Umbilical cord (tissue), 2 donors: ENCODE data around the gene GALR1. TPM values are rescaled to one million over a fixed set of nuclear protein-coding genes. Genes with fewer than 3 reads are reported as not detected.

ENCODE experiments used
- DNase-seq: peaks from one replicate; pipeline ENCODE4 v3.0.0-alpha.2; 2015; ENCODE audit warnings: low spot score
- total RNA-seq: library from RNA; depleted of rRNA; stranded (reverse); fragments of >200 nt; gene quantifications from one replicate; pipeline ENCODE4 v1.2.3, GENCODE V29; 2014; ENCODE audit warnings: low replicate concordance; ENCODE audit not compliant: insufficient read depth

The GALR1 gene
- total RNA-seq, 1 donor from 2014 or later = 3.6 TPM

DNA sequence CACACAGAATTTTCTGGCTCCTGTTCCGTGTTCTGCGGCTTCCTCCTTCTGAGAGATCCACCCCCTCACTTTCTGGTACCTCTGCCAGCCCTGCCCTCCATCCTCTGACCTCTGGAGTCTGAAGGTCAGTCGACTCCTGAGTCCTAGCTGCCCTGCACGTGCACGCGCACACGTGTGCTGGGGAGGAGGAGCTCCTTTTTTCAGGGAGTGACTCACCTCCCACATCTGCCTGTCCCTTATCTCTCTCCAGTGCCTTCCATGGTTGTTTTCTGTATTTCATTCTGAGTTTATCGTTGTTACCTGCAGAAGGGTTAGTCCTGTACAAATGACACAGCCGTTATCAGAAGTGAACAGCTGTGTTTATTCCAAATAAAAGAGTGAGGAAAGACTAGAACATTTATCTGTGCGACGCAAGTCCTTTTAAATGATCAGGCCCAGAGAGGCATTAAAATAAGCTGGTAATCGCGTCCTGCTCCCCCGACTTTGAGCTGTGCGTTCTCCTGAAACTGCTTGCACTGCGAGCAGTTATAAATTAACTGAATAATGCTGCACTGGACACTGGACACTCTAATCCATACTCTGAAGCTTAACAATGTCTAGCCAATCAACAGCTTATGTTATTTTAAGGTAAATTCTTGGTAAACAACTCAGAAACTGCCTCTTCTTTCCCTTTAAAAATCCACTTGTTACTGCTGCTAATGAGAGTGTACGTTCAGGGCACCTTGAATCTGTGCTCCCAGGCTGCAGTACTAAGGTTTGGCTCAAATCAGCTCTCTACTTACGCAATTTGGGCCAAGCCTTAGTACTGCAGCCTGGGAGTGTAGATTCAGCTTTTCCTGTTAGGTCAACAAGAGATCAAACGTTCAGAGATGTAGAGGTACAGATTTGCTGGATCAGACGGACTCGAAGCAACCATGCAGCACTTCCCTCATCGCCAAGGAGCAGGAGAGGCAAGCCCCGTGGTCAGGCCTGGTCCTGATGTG is 72.5 kb downstream of the GALR1 start:
- DNase-seq = no peak

DNA sequence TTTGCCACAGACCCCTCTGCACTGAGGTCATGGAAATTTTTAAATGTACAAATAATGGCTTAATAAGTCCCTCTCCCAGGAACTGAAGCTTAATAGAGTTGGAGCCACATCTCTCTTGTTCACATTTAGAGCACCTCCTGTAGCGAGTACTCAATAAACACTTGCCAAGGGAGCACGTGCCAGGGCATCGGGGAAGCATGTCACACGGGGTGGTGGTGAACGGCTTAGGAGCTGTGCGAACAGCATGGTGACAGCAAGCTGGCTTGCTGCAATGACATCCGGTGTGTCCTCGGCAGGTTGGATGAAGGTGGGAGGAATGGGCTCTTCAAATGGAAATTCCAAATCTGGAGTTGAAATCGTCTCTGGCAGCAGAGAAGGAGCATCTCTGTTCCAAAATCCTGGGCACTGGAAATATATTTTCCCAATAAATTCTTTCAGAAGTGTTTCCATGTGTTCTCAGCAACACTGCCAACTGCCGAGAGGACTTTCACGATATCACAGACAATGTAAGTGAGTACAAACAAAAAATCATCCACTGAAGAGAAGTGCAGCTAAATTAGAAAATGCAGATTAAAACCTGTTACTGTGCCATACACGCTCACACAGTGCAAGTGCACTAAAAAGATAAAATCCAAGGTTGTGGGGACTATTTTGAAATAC is 74.1 kb downstream of the GALR1 start:
- no peak for DNase-seq

Other genes with a start within 250 kb of the GALR1 start
- 20.0 TPM for gene MBP, start 117.1 kb upstream of the GALR1 start, total RNA-seq